Cardiac muscle cell (in vitro differentiated cells and primary cell): ENCODE data around the gene VWA2. TPM values are rescaled to one million over a fixed set of nuclear protein-coding genes. Genes with fewer than 3 reads are reported as not detected.

Source experiments
- DNase-seq, 2 donors: peaks; one replicate each; pipeline versions ENCODE4 v3.0.0 to v3.0.0-alpha.2; 2010 to 2017; ENCODE audit warnings: low read depth in 1 of 2, low spot score in 1 of 2
- H3K27ac ChIP-seq: fragments of 200-600 bp; sonication (generic); 2 replicates; pipeline ENCODE4 v1.5.1; 2016
- H3K27me3 ChIP-seq: fragments of 200-600 bp; sonication (generic); 2 replicates; pipeline ENCODE4 v1.6.0; 2016; ENCODE audit warnings: control low read depth
- H3K36me3 ChIP-seq: fragments of 200-600 bp; sonication (generic); 2 replicates; pipeline ENCODE4 v1.5.1; 2016; ENCODE audit warnings: control low read depth
- H3K4me1 ChIP-seq: fragments of 200-600 bp; sonication (generic); 2 replicates; pipeline ENCODE4 v1.8.1; 2017; ENCODE audit warnings: low read depth, mild to moderate bottlenecking, mixed run types
- H3K4me3 ChIP-seq: fragments of 200-600 bp; sonication (generic); 2 replicates; pipeline ENCODE4 v1.5.1; 2016; ENCODE audit warnings: mild to moderate bottlenecking
- H3K9me3 ChIP-seq: fragments of 200-600 bp; sonication (generic); 2 replicates; pipeline ENCODE4 v1.5.1; 2017; ENCODE audit warnings: low read depth, mild to moderate bottlenecking, control low read depth
- CTCF ChIP-seq: IDR thresholded peaks from 2 replicates; pipeline ENCODE4 v1.5.1; 2012; ENCODE audit warnings: low read depth, mild to moderate bottlenecking, low read length
- polyA plus RNA-seq: library from polyadenylated mRNA; unstranded; fragments of >200 nt; fragmentation: Nextera tagmentation; extraction: Ambion mirVana; gene quantifications from 2 replicates; pipeline ENCODE4 v1.2.1, GENCODE V29; 2016
- total RNA-seq: library from RNA; depleted of rRNA; stranded (reverse); fragments of >200 nt; gene quantifications from 2 replicates; pipeline ENCODE4 v1.2.3, GENCODE V29; 2016

VWA2 gene
- total and polyA plus RNA-seq, 2 experiments from 2014 or later, result not detected

GRCh38 chr10:114291516-114291915 is 52.5 kb downstream of the VWA2 start:
- Histone ChIP-seq H3K36me3 (no peaks in the 10 kb centered on the region), H3K4me3 (no peak overlapping the region), H3K27ac (no peak overlapping the region), H3K27me3 (no peaks in the 10 kb centered on the region), H3K4me1 (no peaks in the 10 kb centered on the region), H3K9me3 (no peaks in the 10 kb centered on the region)
- no peak for DNase-seq
- no peak for TF ChIP-seq CTCF

- Histone ChIP-seq H3K27ac (no peak overlapping the region), H3K9me3 (no peaks in the 10 kb centered on the region), H3K4me1 (no peaks in the 10 kb centered on the region), H3K4me3 (no peak overlapping the region), H3K27me3 (no peaks in the 10 kb centered on the region), H3K36me3 (no peaks in the 10 kb centered on the region)
- no peak for DNase-seq
- no peak for TF ChIP-seq CTCF
Observed at GRCh38 chr10:114293075-114293474, 54.0 kb downstream of the VWA2 start.

- Histone ChIP-seq H3K4me1 (no peaks in the 10 kb centered on the region), H3K4me3 (no peak overlapping the region), H3K27me3 (no peaks in the 10 kb centered on the region), H3K36me3 (no peaks in the 10 kb centered on the region), H3K27ac (no peak overlapping the region), H3K9me3 (no peaks in the 10 kb centered on the region)
- DNase-seq, result no peak
- TF ChIP-seq CTCF, result no peak
Observed at GRCh38 chr10:114294549-114294948, 55.5 kb downstream of the VWA2 start.

GRCh38 chr10:114295393-114295792 is 56.3 kb downstream of the VWA2 start:
- Histone ChIP-seq H3K27me3 (no peaks in the 10 kb centered on the region), H3K36me3 (no peaks in the 10 kb centered on the region), H3K4me3 (no peak overlapping the region), H3K4me1 (no peaks in the 10 kb centered on the region), H3K9me3 (no peaks in the 10 kb centered on the region), H3K27ac (no peak overlapping the region)
- DNase-seq, result no peak
- no peak for TF ChIP-seq CTCF

GRCh38 chr10:114297136-114297705 is 58.2 kb downstream of the VWA2 start:
- TF ChIP-seq CTCF, result no peak
- no peak for DNase-seq
- Histone ChIP-seq H3K36me3 (no peaks in the 10 kb centered on the region), H3K9me3 (no peaks in the 10 kb centered on the region), H3K4me1 (no peaks in the 10 kb centered on the region), H3K27ac (no peak overlapping the region), H3K4me3 (no peak overlapping the region), H3K27me3 (no peaks in the 10 kb centered on the region)
